Activated T-cell treated with anti-CD3 and anti-CD28 coated beads, Interleukin-2, amount 50 U/mL, for 72 hours (primary cell): ENCODE data around the gene ADPRM. TPM values are rescaled to one million over a fixed set of nuclear protein-coding genes. Genes with fewer than 3 reads are reported as not detected.

ENCODE experiments used
- ATAC-seq, 2 donors: fragments of 150-1000 bp; cut with Tn5 transposase; replicated peaks in 1 of 2; 2 replicates each; pipeline ENCODE4 v1.10.0; 2021; ENCODE audit warnings: moderate library complexity in 2 of 2, mild to moderate bottlenecking in 1 of 2
- DNase-seq, 2 donors: peaks; one replicate each; pipeline ENCODE4 v3.0.0; 2021 to 2022; ENCODE audit warnings: mixed read lengths in 1 of 2
- H3K27ac Mint-ChIP-seq: one replicate; pipeline ENCODE4 v1.8.0; 2022; ENCODE audit warnings: mild to moderate bottlenecking, moderate library complexity, mixed read lengths
- H3K27me3 Mint-ChIP-seq: one replicate; pipeline ENCODE4 v1.8.0; 2022; ENCODE audit warnings: low read depth, mixed read lengths
- H3K36me3 Mint-ChIP-seq, 2 donors: one replicate each; pipeline ENCODE4 v1.8.0; 2022; ENCODE audit warnings: mixed read lengths in 2 of 2, mild to moderate bottlenecking in 1 of 2; ENCODE audit not compliant: insufficient read depth in 2 of 2
- H3K4me1 Mint-ChIP-seq: one replicate; pipeline ENCODE4 v1.8.0; 2022; ENCODE audit warnings: low read depth, mixed read lengths
- H3K4me3 Mint-ChIP-seq, 2 donors: one replicate each; pipeline ENCODE4 v1.8.0; 2022; ENCODE audit warnings: mild to moderate bottlenecking in 2 of 2, mixed read lengths in 2 of 2, moderate library complexity in 2 of 2
- H3K9me3 Mint-ChIP-seq, 2 donors: one replicate each; pipeline ENCODE4 v1.8.0; 2022; ENCODE audit warnings: mixed read lengths in 2 of 2
- total RNA-seq, 2 donors: library from RNA; stranded (reverse); gene quantifications; one replicate each; pipeline ENCODE4 v1.2.3, GENCODE V29; 2022

Gene ADPRM
- total RNA-seq, 2 donors from 2014 or later, result 22.6 to 28.7 TPM

GRCh38 chr17:10752696-10753095 is 55.3 kb downstream of the ADPRM start:
- no peaks in the 10 kb centered on the region for H3K36me3 Mint-ChIP-seq
- ATAC-seq (no peak), DNase-seq (no peak)
- H3K4me3 Mint-ChIP-seq, result no peak overlapping the region
- H3K27me3 Mint-ChIP-seq, result no peaks in the 10 kb centered on the region
- no peaks in the 10 kb centered on the region for H3K9me3 Mint-ChIP-seq
- peaks cover 3% of the 10 kb centered on the region for H3K4me1 Mint-ChIP-seq
- H3K27ac Mint-ChIP-seq, result no peak overlapping the region

- Mint-ChIP-seq H3K9me3 (no peaks in the 10 kb centered on the region), H3K4me1 (peaks cover 3% of the 10 kb centered on the region), H3K27ac (no peak overlapping the region), H3K36me3 (no peaks in the 10 kb centered on the region), H3K4me3 (no peak overlapping the region), H3K27me3 (no peaks in the 10 kb centered on the region)
- ATAC-seq, result no peak
- DNase-seq, result no peak
These were observed 56.7 kb downstream of the ADPRM start for GRCh38 chr17:10754109-10754508.

- Mint-ChIP-seq H3K27ac (no peak overlapping the region), H3K4me3 (no peak overlapping the region), H3K9me3 (no peaks in the 10 kb centered on the region), H3K27me3 (no peaks in the 10 kb centered on the region), H3K4me1 (peaks cover 3% of the 10 kb centered on the region), H3K36me3 (no peaks in the 10 kb centered on the region)
- ATAC-seq (no peak), DNase-seq (no peak)
These were observed 57.6 kb downstream of the ADPRM start for GRCh38 chr17:10754861-10755591.

- Mint-ChIP-seq H3K4me1 (peaks cover 3% of the 10 kb centered on the region), H3K36me3 (no peaks in the 10 kb centered on the region), H3K4me3 (no peak overlapping the region), H3K27ac (no peak overlapping the region), H3K9me3 (no peaks in the 10 kb centered on the region), H3K27me3 (no peaks in the 10 kb centered on the region)
- ATAC-seq (no peak), DNase-seq (no peak)
These were observed 58.3 kb downstream of the ADPRM start for GRCh38 chr17:10755592-10756127.

GRCh38 chr17:10756185-10756584 is 58.8 kb downstream of the ADPRM start:
- Mint-ChIP-seq H3K4me1 (peaks cover 3% of the 10 kb centered on the region), H3K27ac (no peak overlapping the region), H3K9me3 (no peaks in the 10 kb centered on the region), H3K27me3 (no peaks in the 10 kb centered on the region), H3K4me3 (no peak overlapping the region), H3K36me3 (no peaks in the 10 kb centered on the region)
- DNase-seq, result no peak
- ATAC-seq, result no peak

GRCh38 chr17:10756619-10757018 is 59.2 kb downstream of the ADPRM start:
- Mint-ChIP-seq H3K9me3 (no peaks in the 10 kb centered on the region), H3K4me1 (peaks cover 3% of the 10 kb centered on the region), H3K27ac (no peak overlapping the region), H3K4me3 (no peak overlapping the region), H3K36me3 (no peaks in the 10 kb centered on the region), H3K27me3 (no peaks in the 10 kb centered on the region)
- DNase-seq (no peak), ATAC-seq (no peak)

GRCh38 chr17:10757067-10757466 is 59.7 kb downstream of the ADPRM start:
- Mint-ChIP-seq H3K27ac (no peak overlapping the region), H3K4me1 (peaks cover 3% of the 10 kb centered on the region), H3K4me3 (no peak overlapping the region)

GRCh38 chr17:10757647-10758046 is 60.3 kb downstream of the ADPRM start:
- DNase-seq (no peak), ATAC-seq (no peak)
- Mint-ChIP-seq H3K4me1 (peaks cover 3% of the 10 kb centered on the region), H3K27ac (no peak overlapping the region), H3K27me3 (no peaks in the 10 kb centered on the region), H3K36me3 (no peaks in the 10 kb centered on the region), H3K4me3 (no peak overlapping the region), H3K9me3 (no peaks in the 10 kb centered on the region)

More at GRCh38 chr17:10757067-10757466, 59.7 kb downstream of the ADPRM start:
- Mint-ChIP-seq H3K27me3 (no peaks in the 10 kb centered on the region), H3K36me3 (no peaks in the 10 kb centered on the region), H3K9me3 (no peaks in the 10 kb centered on the region)
- ATAC-seq, result no peak
- DNase-seq, result no peak

GRCh38 chr17:10758062-10758461 is 60.7 kb downstream of the ADPRM start:
- no peak for DNase-seq
- no peaks in the 10 kb centered on the region for H3K27me3 Mint-ChIP-seq
- peaks cover 3% of the 10 kb centered on the region for H3K4me1 Mint-ChIP-seq
- H3K4me3 Mint-ChIP-seq, result no peak overlapping the region
- H3K36me3 Mint-ChIP-seq, result no peaks in the 10 kb centered on the region
- ATAC-seq, result no peak
- no peak overlapping the region for H3K27ac Mint-ChIP-seq
- no peaks in the 10 kb centered on the region for H3K9me3 Mint-ChIP-seq

Other genes starting within 250 kb of the ADPRM start
- gene MYH4, start 228.0 kb upstream of the ADPRM start, total RNA-seq, result not detected
- gene MYH1, start 179.1 kb upstream of the ADPRM start, total RNA-seq, result not detected
- gene MYH2, start 147.9 kb upstream of the ADPRM start, total RNA-seq, result not detected
- 1 to 10 TPM; 4.6 to 5.4 TPM for gene MYH3, start 40.3 kb upstream of the ADPRM start, total RNA-seq
- 10 to 100 TPM; 27.8 to 32.2 TPM for gene SCO1, start 61 bp upstream of the ADPRM start, total RNA-seq
- gene TMEM220, start 32.4 kb downstream of the ADPRM start, total RNA-seq, result 1 to 10 TPM in 1 of 2 donors, under 1 TPM in 1; 0.89 to 1.8 TPM
- gene TMEM238L, start 106.5 kb downstream of the ADPRM start, total RNA-seq, result not detected
- not detected for gene PIRT, start 140.5 kb downstream of the ADPRM start, total RNA-seq